HTR-8/SVneo (cell line): ENCODE data around the gene SPTBN1.

ENCODE experiments used
- DNase-seq: peaks from one replicate; pipeline ENCODE4 v3.0.0; 2011; ENCODE audit warnings: low spot score, mixed read lengths; ENCODE audit not compliant: insufficient read length
- FAIRE-seq: peaks from 2 replicates; lab custom pipeline; 2011; peaks lifted over from hg19 to GRCh38; lab: Jason Lieb, UNC

SPTBN1 gene

DNA sequence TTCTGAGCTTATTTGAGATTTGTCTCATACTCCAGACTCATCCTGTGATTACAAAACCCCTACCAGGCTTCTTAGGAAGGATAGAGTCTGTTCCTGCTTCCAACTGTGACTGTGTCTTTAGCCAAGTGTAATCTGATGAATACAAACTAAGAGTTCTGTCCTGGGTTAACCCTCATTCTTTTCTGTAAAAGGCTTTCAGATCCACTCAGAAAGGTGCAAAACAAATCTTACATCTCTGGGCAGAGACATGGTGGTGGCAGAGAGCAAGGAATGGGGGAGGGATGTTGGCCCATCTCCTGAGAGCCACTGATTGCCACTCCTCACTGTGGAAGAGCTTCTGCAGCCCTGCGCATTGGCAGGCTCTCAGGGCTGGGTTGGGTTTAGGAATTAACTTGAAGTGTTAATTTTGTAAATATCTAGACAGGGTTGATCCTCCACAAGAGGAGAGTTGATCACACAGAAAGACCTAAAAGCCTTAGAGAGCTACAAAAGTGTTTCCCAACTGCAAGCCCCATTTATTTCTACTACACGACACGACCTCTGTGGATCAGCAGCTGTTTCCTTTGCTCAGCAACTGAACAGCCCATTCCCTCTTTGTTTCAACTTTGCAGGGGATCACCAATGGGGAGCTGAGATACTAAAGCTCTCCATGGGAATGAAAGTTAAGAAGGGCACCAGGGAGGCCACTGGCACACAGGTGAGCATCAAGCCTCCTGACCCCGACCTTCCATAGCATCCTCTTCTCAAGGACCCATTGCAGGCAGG lies 23.7 kb upstream of the SPTBN1 start:
- no peak for FAIRE-seq

DNA sequence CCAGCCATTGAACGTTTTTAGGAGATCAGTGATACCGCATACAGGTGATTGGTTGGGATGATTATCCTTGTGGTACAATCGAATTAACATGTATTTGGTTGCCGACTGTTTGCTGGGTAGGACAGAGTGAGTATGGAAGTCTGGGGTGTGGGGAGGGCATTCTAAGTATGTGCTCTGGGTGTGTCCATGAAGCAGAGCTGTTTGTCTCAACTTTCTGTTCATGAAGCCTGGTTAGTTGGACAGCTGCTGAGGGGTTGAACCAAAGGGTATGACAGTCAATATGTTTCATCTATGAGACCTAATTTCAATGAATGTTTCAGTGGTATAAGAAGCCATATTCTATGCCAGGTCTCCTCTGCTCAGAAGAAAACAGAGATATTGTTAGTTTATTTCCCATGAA lies 21.9 kb upstream of the SPTBN1 start:
- no peak for DNase-seq
- FAIRE-seq: no peak

More for the DNA sequence above, 23.7 kb upstream of the SPTBN1 start:
- no peak for DNase-seq

DNA sequence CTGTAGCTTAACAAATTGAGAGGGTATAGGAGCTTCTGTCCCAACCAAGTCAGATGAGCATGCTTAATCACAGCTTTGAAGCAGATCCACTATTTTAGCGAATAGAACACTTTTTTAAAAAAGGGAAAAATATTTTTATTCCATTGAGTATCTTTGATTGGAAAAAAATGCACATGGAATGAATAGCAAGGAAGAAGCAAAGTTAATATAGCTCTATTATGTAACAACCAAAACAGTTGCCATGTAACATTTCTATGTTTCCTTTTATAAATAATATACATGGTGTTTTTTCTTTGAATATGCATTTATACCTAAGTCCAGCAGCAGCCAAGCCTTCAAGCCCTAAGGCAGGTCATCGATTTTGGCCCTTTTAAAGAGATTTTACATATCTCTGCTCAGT lies 21.4 kb upstream of the SPTBN1 start:
- DNase-seq: no peak
- no peak for FAIRE-seq

GRCh38 chr2:54435325-54436226 lies 20.6 kb upstream of the SPTBN1 start:
- FAIRE-seq (no peak), DNase-seq (no peak)

DNA sequence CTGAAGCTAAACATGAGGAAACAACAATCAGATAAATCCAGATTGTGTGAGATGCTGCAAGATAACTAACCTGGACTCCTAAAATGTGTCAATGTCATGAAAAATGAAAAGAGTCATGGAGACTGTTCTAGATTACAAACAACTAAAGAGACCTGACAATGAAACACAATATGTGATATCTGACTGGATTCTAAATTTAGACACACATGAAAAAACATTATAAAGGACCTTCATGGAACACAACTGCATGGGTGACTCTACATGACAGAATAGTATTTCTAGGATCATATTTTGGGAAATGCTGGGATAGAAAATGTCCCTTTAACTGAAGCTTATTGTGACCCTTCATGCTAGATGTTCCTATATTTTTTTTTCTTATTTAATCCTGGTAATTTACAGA lies 18.5 kb upstream of the SPTBN1 start:
- FAIRE-seq: no peak
- DNase-seq: no peak

DNA sequence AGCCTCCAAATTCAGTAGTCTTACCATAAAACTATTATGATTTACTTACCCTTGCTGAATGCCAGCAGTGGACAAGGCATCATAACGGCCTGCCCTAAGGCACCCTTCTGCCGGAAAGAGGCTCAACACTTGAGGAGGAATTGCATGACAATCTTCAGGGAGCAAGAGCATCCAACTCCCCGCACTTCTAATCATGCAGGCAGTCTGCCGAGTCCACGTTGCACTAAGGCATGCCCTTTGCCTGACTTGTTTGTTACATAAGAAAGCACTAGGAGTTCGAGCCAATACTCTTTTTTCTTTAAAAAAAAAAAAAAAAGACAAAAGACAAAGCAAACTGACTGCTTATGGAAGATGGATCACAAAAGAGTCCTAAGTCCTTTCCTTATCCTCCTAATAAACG lies 17.9 kb upstream of the SPTBN1 start:
- no peak for DNase-seq
- no peak for FAIRE-seq

- FAIRE-seq (no peak), DNase-seq (no peak)
Measured at GRCh38 chr2:54439582-54439981, 16.5 kb upstream of the SPTBN1 start.

- FAIRE-seq: no peak
- DNase-seq: no peak
Measured at GRCh38 chr2:54440050-54440449, 16.1 kb upstream of the SPTBN1 start.

- FAIRE-seq (no peak), DNase-seq (no peak)
Measured at GRCh38 chr2:54444503-54444902, 11.6 kb upstream of the SPTBN1 start.

DNA sequence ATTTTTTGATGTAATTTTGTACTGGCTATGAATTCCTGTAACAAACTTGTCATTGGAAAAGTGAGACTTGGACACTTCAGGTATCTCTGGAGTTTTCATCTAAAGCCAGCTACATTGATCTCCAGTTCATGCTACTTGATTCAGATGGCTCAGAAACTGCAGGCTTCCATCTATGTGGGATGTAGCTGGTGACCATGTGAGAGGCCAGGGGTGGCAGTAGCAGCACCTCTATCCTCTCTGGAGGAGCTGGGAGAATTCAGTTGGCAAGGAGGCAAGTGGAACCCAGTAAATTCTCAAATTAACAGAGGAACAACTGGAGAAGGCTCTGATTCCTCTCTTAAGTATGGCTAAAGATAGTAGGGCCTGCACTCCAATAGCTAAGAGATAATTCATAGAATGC lies 10.0 kb upstream of the SPTBN1 start:
- DNase-seq: no peak
- no peak for FAIRE-seq

DNA sequence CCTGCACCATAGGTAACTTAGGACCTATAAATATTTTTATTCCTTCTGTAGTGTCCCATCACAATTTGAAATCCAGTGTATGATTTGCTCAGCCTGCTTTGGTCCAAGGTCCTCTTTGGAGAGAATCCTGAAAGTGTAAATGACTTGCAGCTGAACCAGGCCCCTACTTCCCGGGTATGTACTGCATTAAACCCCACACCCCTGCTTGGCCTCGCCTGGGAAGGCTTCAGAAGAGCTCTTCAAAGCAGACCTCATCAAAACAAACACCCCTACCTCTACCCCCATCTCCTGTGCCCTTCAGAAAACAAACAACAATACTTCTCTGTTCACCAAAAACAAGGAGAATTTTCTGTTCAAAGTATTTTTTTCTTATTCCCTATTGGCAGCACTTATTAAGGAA lies 9.5 kb upstream of the SPTBN1 start:
- DNase-seq (no peak), FAIRE-seq (no peak)

- FAIRE-seq: no peak
Measured at GRCh38 chr2:54454548-54455130, 1.5 kb upstream of the SPTBN1 start.

GRCh38 chr2:54455131-54455562 lies 980 bp upstream of the SPTBN1 start:
- DNase-seq (no peak), FAIRE-seq (no peak)

More at GRCh38 chr2:54454548-54455130, 1.5 kb upstream of the SPTBN1 start:
- DNase-seq: no peak

DNA sequence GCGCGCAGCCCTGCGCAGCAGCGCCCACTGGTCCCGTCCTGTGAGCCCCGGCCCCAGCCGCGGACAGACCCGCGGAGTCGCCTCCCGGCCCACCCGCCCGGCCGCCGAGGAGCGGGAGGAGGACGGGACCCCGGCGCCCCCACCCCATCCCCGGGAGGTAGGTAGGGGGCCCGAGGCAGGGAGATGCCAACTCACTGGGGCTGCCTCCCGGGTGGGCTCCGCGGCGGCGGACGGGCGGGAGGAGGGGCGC lies 160 bp downstream of the SPTBN1 start:
- no peak for FAIRE-seq
- no peak for DNase-seq

DNA sequence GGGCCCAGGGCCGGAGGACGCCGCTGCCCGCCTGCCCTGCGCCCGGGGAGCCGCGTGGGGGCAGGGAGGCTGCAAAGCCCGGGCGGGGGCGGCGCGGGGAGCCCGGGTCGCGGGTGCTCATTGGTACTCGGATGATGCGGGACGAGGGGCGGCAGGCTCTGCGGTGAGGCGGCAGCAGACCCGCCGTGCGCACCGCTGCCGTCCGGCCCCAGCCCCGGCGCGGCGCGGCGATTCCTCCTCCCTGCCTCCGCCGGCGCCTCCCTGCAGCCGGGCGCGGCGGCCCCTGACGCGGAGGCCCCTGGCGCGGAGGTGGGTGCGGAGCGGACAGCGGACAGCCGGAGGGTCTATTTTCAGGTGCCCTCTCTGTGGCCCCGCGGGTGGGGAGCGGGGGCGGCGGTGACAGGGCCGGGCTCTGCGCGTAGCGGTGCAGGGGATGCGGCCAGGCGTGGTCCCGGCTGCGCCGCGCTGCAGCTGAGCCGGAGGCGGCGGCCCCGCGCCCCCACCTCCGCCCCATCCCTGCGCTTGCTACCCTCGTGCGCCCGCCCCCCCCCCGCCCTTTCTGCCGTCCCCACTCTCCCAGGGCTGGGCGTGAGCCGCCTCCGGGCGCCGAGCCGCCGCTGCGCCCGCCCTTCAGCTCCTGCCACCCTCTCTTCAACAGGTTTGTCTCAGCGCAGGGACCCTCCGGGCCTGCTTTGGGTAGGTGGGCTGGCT lies 640 bp downstream of the SPTBN1 start:
- peak; percentile 35 for DNase-seq
- peak; percentile 80 for FAIRE-seq

- DNase-seq (peak; percentile 58), FAIRE-seq (peak; percentile 80)
Measured at GRCh38 chr2:54457323-54458023, 1.3 kb downstream of the SPTBN1 start.

DNA sequence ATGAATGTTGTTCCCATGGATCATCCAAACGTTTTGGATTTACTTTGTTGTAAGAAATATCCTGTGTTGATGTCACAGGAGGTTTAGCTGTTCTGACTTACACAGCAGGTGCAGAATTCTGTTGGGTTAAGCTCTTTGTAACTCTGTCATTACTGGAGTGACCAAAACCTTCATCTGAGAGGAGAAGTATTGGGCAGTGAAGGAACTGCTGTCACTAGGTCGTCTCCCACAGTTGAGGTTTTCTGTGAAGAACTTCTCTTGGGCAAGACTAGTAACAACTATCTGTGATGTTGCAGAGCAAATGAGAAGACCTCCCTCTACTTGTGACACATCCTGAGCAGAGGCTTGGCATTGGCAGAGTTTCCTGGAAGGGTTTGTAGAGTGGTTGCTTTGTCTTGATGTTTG lies 2.9 kb downstream of the SPTBN1 start:
- no peak for FAIRE-seq
- no peak for DNase-seq

DNA sequence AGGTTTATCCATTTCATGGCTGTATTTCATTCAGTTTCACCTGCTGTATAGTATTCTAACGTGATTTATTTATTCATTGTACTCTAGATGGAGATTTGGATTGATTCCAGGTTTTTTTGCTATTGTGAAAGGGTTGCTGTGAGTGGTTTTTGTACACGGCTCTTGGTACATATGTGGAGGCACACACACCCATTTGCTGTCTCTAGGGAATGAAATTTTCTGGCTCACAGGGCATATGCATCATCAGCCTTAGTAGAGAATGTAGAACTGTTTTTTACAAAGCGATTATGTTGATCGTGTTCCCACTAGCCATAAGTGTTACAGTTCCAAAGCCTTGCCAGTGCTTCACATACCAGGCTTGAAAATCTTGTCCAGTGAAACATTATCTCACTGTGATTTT lies 5.1 kb downstream of the SPTBN1 start:
- no peak for FAIRE-seq
- DNase-seq: no peak

DNA sequence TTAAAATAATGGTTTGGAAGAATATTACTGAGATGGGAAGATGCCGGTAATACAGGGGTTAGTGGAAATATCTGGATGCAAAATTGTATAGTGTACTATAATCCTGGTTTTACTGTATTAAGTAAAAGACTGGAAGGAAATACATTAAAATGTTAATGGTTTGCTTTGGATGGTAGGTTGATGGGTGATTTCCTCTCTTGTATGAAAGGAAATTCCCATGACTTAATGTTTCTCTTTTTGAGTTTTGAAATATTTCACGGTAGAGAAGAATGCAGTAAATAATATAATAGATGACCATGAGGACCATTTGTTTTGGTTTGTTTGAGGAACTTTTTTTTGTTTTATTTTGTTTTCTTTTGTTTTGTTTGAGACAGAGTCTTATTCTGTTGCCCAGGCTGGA lies 8.2 kb downstream of the SPTBN1 start:
- no peak for DNase-seq
- FAIRE-seq: no peak

- DNase-seq (no peak), FAIRE-seq (no peak)
Measured at GRCh38 chr2:54465143-54465542, 9.0 kb downstream of the SPTBN1 start.
